SU-DHL-6 (cell line): ENCODE measurements around the gene COLQ.

Experiments
- CTCF ChIP-seq: fragments of 200-600 bp; sonication (generic); IDR thresholded peaks from one replicate; pipeline ENCODE4 v1.5.1; 2017; ENCODE audit warnings: antibody characterized with exemption, mild to moderate bottlenecking, low read length, moderate library complexity; ENCODE audit not compliant: insufficient read depth, poor library complexity, severe bottlenecking
- EZH2phosphoT487 ChIP-seq: fragments of 200-600 bp; sonication (generic), shearing (Covaris generic); conservative IDR thresholded peaks from 2 replicates; pipeline ENCODE4 v1.6.1; 2018; ENCODE audit warnings: mild to moderate bottlenecking, antibody characterized with exemption, low read length, moderate library complexity, mixed read lengths

- TF ChIP-seq CTCF (no peak), EZH2phosphoT487 (no peak)
These were observed 42.9 kb downstream of the COLQ start for GRCh38 chr3:15478640-15478979.
